Stomach smooth muscle (tissue), 2 donors: ENCODE results near the gene HOXD3.

ENCODE experiments used
- H3K27ac ChIP-seq: one replicate; pipeline ENCODE4 v1.7.0; 2013; ENCODE audit warnings: mild to moderate bottlenecking, low read length, inconsistent platforms
- H3K27me3 ChIP-seq, 2 donors: one replicate each; pipeline ENCODE4 v1.7.0; 2013; ENCODE audit warnings: low read length in 2 of 2; ENCODE audit not compliant: insufficient read depth in 2 of 2, control insufficient read depth in 1 of 2
- H3K36me3 ChIP-seq, 2 donors: one replicate each; pipeline ENCODE4 v1.7.0; 2013; ENCODE audit warnings: low read length in 2 of 2; ENCODE audit not compliant: control insufficient read depth in 2 of 2, insufficient read depth in 2 of 2
- H3K4me1 ChIP-seq: one replicate; pipeline ENCODE4 v1.7.0; 2013; ENCODE audit warnings: low read length; ENCODE audit not compliant: control insufficient read depth, insufficient read depth
- H3K4me3 ChIP-seq, 2 donors: one replicate each; pipeline ENCODE4 v1.7.0; 2013; ENCODE audit warnings: low read length in 2 of 2
- H3K9ac ChIP-seq, 2 donors: one replicate each; pipeline ENCODE4 v1.7.0; 2013; ENCODE audit warnings: low read length in 2 of 2, mild to moderate bottlenecking in 1 of 2
- H3K9me3 ChIP-seq, 2 donors: one replicate each; pipeline ENCODE4 v1.7.0; 2013; ENCODE audit warnings: low read length in 2 of 2; ENCODE audit not compliant: control insufficient read depth in 2 of 2
- donor health status: healthy.
- donor health status: Pancreatic carcinoma.

HOXD3 gene

DNA sequence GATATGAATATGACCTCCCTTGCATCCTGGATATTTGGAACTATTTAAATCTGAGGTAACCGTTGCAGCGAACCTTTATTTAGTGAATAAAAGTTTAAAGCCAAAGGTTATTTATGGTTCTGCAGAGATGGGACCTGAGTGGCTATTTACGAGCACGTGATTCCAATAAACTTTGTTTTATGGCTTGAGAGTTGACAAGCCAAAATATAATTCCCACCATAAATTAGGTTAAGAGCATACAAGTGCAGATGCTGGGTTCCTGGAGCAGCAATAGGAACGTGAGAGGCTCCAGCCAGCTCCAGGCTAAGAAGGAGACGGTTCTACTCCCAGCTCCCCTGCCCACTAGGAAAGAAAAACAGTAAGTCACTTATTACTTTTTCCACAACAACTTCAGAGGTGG lies 11.0 kb upstream of the HOXD3 start:
- Histone ChIP-seq H3K4me3 (no peak overlapping the region), H3K27me3 (peaks cover 70 to 79% of the 10 kb centered on the region in 2 donors), H3K4me1 (no peaks in the 10 kb centered on the region), H3K9me3 (no peaks in the 10 kb centered on the region), H3K27ac (no peak overlapping the region), H3K36me3 (no peaks in the 10 kb centered on the region), H3K9ac (no peak overlapping the region)

DNA sequence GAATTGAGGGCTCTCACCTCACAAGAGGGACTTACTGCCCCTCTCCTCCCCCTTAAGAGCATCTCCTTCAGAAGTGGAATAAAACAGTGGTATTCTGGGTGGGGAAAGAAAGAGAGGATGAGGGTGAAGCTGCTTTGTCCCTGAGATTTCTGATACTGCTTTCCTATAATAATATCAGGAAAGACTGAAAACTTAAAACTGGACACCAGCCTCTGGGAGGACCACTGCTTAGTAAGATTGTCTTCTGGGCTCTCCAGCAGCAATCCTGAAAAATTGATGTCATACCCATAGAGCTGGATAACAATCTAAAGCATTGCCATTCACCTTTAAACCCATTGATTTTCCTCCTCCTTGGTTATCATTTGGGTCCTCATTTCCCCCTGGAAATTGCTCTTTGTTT lies 10.5 kb upstream of the HOXD3 start:
- H3K4me1 ChIP-seq: no peaks in the 10 kb centered on the region
- no peak overlapping the region for H3K27ac ChIP-seq
- no peaks in the 10 kb centered on the region for H3K36me3 ChIP-seq
- H3K4me3 ChIP-seq: no peak overlapping the region
- H3K27me3 ChIP-seq: peaks cover 68 to 83% of the 10 kb centered on the region in 2 donors
- H3K9ac ChIP-seq: no peak overlapping the region
- H3K9me3 ChIP-seq: no peaks in the 10 kb centered on the region

DNA sequence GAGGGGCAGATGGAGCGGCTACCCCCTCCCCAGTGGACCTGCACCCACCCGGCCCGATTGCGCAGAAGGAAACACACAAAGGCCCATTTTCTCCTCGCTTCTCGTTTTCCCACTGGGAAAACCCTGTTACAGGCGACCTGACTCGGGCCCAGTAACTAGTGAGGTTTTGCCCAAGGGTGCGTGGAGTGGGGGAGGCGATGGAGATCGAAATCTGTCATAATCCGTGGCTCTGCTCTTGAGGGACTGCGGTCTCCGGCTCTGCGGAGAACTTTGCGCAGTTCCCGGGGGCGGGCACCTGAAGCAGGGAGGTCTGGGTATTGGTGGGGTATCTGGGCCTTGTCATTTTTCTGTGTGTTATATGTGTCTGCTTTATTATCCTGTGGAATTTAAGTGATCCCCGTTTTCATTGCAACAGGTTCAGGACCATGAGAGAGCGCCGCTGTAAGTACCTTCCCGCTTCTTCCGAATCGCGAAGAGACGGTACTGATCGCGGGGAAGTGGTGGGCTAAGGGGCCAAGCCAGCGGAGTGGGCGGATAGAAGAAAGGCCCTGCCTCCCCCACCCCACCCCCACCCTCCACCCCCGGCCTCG lies 9.8 kb upstream of the HOXD3 start:
- no peaks in the 10 kb centered on the region for H3K36me3 ChIP-seq
- H3K27me3 ChIP-seq: peaks cover 68 to 83% of the 10 kb centered on the region in 2 donors
- H3K9me3 ChIP-seq: no peaks in the 10 kb centered on the region
- H3K4me3 ChIP-seq: no peak overlapping the region
- peaks cover 3% of the 10 kb centered on the region for H3K4me1 ChIP-seq
- H3K27ac ChIP-seq: no peak overlapping the region
- no peak overlapping the region for H3K9ac ChIP-seq

DNA sequence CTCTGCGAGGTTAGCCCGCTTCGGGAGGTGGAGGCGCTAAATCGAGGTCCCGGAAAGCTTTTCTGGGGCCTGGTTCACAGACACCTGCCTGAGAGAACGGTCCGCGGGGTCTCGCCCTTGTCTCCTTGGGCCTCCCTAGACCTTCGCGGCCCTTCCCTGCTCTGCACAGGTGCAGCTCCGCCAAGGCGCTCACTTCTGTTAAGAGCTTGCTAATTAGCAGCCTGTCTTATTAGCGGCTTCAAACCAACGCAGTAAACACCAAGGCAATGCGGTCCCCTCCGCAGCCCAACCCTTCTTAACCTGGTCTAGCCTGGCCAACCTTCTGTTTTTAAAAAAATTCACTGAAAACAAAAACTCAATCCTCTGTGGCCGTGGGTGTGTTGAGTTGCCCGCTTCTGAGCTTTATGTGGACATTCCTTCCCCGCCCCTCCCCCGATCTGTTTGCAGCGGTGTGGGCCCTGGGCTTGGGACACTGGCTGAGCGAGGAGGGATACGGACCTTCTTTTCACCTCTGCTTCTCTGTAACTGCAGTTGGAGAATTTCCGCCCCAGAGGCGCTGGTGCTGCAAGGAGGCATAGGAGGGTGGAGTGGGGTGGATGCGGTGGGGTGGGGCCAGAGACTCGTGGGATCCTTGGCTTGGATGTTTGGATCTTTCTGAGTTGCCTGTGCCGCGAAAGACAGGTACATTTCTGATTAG lies 9.2 kb upstream of the HOXD3 start:
- Histone ChIP-seq H3K9ac (no peak overlapping the region), H3K27ac (no peak overlapping the region), H3K9me3 (no peaks in the 10 kb centered on the region), H3K27me3 (peaks cover 71 to 88% of the 10 kb centered on the region in 2 donors), H3K36me3 (no peaks in the 10 kb centered on the region), H3K4me1 (peaks cover 3% of the 10 kb centered on the region), H3K4me3 (no peak overlapping the region)

DNA sequence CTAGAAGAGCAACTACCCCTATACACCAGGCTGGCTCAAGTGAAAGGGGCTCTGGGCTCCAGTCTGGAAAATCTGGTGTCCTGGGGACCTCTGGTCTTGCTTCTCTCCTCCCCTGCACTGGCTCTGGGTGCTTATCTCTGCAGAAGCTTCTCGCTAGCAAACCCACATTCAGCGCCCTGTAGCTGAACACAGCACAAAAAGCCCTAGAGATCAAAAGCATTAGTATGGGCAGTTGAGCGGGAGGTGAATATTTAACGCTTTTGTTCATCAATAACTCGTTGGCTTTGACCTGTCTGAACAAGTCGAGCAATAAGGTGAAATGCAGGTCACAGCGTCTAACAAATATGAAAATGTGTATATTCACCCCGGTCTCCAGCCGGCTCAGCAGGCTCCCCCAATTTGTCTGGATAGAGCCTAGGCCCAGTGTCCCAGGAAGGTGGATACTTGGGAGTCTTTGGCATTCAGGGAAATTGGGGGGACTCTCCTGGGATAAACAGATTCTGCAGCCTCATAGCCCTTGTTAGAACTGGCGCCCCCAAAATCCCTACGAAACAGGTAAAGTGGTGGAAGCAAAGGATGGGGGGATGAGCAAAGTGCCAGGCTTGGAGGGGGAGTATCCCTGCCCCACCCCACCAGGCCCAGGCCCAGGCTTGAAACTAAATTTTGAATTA lies 8.2 kb upstream of the HOXD3 start:
- H3K4me1 ChIP-seq: peaks cover 3% of the 10 kb centered on the region
- H3K27ac ChIP-seq: no peak overlapping the region
- H3K4me3 ChIP-seq: no peak overlapping the region
- no peaks in the 10 kb centered on the region for H3K36me3 ChIP-seq
- H3K9ac ChIP-seq: no peak overlapping the region
- H3K27me3 ChIP-seq: peaks cover 64 to 89% of the 10 kb centered on the region in 2 donors
- H3K9me3 ChIP-seq: no peaks in the 10 kb centered on the region

DNA sequence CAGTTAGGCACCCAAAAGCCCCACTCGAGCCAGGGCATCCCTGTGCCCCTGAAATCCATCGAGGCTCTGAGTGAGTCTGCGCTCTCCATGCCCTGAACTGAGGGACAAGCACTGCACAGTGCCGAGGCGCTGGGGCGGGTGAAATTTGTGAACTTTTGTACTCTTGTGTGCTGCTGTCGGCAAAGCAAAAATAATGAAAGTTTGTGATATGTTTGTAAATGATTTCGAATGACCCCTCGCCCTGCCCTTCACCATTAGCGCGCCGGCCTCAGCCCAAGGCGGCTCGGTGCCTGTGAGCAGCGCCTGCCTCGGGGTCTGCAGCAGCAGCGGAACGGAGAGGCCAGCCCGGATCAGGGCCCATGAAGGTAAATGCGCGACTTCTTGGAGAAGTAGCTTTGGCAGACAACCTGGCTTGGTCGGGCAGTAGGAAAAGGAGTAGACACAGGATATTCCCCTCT lies 7.6 kb upstream of the HOXD3 start:
- Histone ChIP-seq H3K4me1 (peaks cover 3% of the 10 kb centered on the region), H3K36me3 (no peaks in the 10 kb centered on the region), H3K9ac (no peak overlapping the region), H3K4me3 (no peak overlapping the region), H3K27ac (no peak overlapping the region), H3K9me3 (no peaks in the 10 kb centered on the region), H3K27me3 (peaks cover 65 to 89% of the 10 kb centered on the region in 2 donors)

DNA sequence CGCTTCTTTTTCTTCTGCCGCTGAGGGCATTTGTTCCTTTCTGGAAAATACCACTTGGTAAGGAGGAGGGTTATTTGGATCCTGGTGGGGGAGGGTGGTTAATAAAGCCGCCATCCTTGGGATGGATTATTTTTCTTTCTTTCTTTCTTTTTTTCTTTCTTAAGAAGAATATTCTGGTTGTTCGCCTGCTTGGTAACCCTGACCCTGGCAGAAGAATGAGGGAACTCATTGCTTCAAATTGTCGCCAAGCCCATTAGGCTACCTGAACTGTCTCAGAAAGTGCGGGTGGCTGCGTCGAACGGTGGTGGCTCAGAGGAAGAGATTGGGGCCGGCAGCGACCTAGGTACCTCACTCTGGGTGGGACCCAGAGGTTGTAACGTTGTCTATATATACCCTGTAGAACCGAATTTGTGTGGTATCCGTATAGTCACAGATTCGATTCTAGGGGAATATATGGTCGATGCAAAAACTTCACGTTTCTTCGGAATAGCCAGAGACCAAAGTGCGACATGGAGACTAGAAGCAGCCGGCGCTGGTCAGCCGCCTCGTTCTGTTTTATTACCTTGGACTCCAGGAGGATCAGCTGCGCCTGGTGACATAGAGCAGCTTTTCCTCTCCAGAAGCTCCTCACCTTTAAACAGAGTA lies 7.0 kb upstream of the HOXD3 start:
- Histone ChIP-seq H3K9me3 (no peaks in the 10 kb centered on the region), H3K9ac (no peak overlapping the region), H3K36me3 (no peaks in the 10 kb centered on the region), H3K4me1 (peaks cover 3% of the 10 kb centered on the region), H3K4me3 (no peak overlapping the region), H3K27ac (no peak overlapping the region), H3K27me3 (peaks cover 65 to 90% of the 10 kb centered on the region in 2 donors)

DNA sequence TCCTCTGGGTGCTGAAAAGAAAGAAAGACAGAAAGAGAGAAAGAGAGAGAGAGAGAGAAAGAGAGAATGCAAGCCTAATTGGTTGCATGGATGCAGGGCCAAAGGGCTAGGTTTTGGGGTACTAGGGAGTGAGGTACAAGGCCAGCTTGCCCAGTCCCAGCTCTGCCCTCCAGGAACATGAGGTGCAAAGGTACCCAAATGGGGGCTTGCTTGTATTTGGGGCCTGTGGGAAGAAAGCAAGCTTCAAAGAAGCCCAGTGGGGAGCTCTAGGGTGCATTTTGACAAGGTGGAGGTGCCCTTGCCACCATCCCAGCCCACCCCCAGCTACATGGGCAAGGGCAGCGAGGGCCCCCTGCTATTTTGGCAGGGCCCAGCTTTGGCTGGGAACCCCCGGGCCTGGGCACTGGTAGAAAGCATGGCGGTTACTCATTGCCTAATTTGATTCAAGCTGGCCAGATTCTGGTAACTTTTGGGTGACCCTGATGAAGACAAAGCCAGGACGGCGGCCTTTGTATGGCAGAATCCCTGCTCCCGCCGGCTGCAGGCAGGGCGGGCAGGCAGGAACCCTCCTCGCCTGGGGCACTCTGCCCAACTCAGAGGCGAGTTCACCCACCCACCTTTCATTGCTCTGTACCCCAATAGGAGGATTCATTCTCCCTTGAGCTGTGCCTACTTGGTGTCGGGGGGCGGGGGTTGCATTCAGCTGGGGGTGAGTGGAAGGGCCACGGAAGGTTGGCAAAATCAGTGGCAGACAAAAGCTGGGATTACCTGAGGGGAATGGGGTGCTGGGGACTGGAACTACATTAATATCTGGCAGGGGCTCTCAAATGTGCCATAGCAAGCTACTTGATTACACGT lies 6.3 kb upstream of the HOXD3 start:
- Histone ChIP-seq H3K9me3 (no peaks in the 10 kb centered on the region), H3K4me1 (peaks cover 3% of the 10 kb centered on the region), H3K27me3 (peaks cover 63 to 90% of the 10 kb centered on the region in 2 donors), H3K9ac (no peak overlapping the region), H3K36me3 (no peaks in the 10 kb centered on the region), H3K27ac (no peak overlapping the region), H3K4me3 (no peak overlapping the region)

DNA sequence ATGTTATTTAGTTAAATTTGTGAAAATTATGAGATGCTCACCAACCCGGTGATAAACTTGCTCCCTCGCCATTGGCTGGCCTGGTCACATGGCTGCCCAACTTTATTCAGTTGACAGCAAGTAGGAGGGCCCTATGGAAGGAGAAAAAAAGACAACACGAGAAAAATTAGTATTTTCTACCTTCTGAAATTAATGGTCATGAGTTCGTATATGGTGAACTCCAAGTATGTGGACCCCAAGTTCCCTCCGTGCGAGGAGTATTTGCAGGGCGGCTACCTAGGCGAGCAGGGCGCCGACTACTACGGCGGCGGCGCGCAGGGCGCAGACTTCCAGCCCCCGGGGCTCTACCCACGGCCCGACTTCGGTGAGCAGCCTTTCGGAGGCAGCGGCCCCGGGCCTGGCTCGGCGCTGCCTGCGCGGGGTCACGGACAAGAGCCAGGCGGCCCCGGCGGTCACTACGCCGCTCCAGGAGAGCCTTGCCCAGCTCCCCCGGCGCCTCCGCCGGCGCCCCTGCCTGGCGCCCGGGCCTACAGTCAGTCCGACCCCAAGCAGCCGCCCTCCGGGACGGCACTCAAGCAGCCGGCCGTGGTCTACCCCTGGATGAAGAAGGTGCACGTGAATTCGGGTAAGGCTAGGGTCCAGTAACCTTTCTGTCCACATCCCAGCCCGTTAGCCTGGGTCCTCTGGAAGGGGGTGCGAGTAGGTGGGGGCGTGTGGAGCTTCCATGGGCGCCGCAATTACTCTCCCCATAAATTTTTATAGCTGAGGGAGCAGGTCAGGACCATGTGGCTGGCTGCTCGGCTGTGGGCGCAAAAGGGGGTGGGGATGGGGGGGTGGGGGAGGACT lies 5.4 kb upstream of the HOXD3 start, which contains the start of gene HOXD4:
TSS of gene HOXD4 (plus strand) at position 109 of the 846 bp plus-strand sequence. CDS start at position 193, 84 bp downstream.
- no peak within 1 kb of the TSS for H3K27ac ChIP-seq
- peaks cover 61 to 89% of the 10 kb centered on the region in 2 donors for H3K27me3 ChIP-seq
- H3K9me3 ChIP-seq: no peaks in the 10 kb centered on the region
- H3K9ac ChIP-seq: no peak within 1 kb of the TSS
- no peaks in the 10 kb centered on the region for H3K36me3 ChIP-seq
- H3K4me3 ChIP-seq: peak within 1 kb of the TSS in 1 of 2 donors; percentile 29
- peaks cover 3% of the 10 kb centered on the region for H3K4me1 ChIP-seq
